HG03457 (cell line): ENCODE measurements around the gene PODXL.
"Not testable (repeated sequence)": the region's sequence is repeated elsewhere in the genome, so short reads cannot be mapped to it uniquely, and the experiment has no call there.

ENCODE experiments used
- ATAC-seq: cut with Tn5 transposase; IDR thresholded peaks from one replicate; pipeline ENCODE4 v1.9.1; 2021; ENCODE audit warnings: moderate number of reproducible peaks; ENCODE audit not compliant: unreplicated experiment

Gene PODXL

GRCh38 chr7:131538813-131539179 lies 17.6 kb downstream of the PODXL start:
- no peak for ATAC-seq

- ATAC-seq: no peak
Measured at GRCh38 chr7:131538071-131538812, 18.2 kb downstream of the PODXL start.

- ATAC-seq: no peak
Measured at GRCh38 chr7:131537571-131537978, 18.9 kb downstream of the PODXL start.

- no peak for ATAC-seq
Measured at GRCh38 chr7:131536361-131536849, 20.0 kb downstream of the PODXL start.

- ATAC-seq: no peak
Measured at GRCh38 chr7:131533566-131534561, 22.6 kb downstream of the PODXL start.

GRCh38 chr7:131533151-131533559 lies 23.3 kb downstream of the PODXL start:
- no peak for ATAC-seq

GRCh38 chr7:131532570-131533091 lies 23.8 kb downstream of the PODXL start:
- no peak for ATAC-seq

- ATAC-seq: no peak
Measured at GRCh38 chr7:131530137-131530536, 26.3 kb downstream of the PODXL start.

- no peak for ATAC-seq
Measured at GRCh38 chr7:131529617-131530016, 26.8 kb downstream of the PODXL start.

- ATAC-seq: no peak
Measured at GRCh38 chr7:131529179-131529578, 27.2 kb downstream of the PODXL start.

GRCh38 chr7:131527456-131527855 lies 29.0 kb downstream of the PODXL start:
- ATAC-seq: no peak

- ATAC-seq: no peak
Measured at GRCh38 chr7:131525820-131526219, 30.6 kb downstream of the PODXL start.

- ATAC-seq: no peak
Measured at GRCh38 chr7:131524703-131525102, 31.7 kb downstream of the PODXL start.

GRCh38 chr7:131524115-131524514 lies 32.3 kb downstream of the PODXL start:
- no peak for ATAC-seq

GRCh38 chr7:131522325-131522930 lies 34.0 kb downstream of the PODXL start:
- no peak for ATAC-seq

- ATAC-seq: no peak
Measured at GRCh38 chr7:131521651-131522163, 34.7 kb downstream of the PODXL start.

- ATAC-seq: no peak
Measured at GRCh38 chr7:131518626-131519025, 37.8 kb downstream of the PODXL start.

GRCh38 chr7:131517218-131517923 lies 39.1 kb downstream of the PODXL start:
- ATAC-seq: no peak

- not testable (repeated sequence) for ATAC-seq
Measured at GRCh38 chr7:131515471-131515870, 41.0 kb downstream of the PODXL start.
